ENCODE measurements around the gene ADAMTS9.

GRCh38 chr3:64676831-64677230, 11.0 kb downstream of the ADAMTS9 start:
- TF ChIP-seq, protein P1, sequence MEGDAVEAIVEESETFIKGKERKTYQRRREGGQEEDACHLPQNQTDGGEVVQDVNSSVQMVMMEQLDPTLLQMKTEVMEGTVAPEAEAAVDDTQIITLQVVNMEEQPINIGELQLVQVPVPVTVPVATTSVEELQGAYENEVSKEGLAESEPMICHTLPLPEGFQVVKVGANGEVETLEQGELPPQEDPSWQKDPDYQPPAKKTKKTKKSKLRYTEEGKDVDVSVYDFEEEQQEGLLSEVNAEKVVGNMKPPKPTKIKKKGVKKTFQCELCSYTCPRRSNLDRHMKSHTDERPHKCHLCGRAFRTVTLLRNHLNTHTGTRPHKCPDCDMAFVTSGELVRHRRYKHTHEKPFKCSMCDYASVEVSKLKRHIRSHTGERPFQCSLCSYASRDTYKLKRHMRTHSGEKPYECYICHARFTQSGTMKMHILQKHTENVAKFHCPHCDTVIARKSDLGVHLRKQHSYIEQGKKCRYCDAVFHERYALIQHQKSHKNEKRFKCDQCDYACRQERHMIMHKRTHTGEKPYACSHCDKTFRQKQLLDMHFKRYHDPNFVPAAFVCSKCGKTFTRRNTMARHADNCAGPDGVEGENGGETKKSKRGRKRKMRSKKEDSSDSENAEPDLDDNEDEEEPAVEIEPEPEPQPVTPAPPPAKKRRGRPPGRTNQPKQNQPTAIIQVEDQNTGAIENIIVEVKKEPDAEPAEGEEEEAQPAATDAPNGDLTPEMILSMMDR (IDR thresholded peaks at IDR 0.05; ENCODE audit: extremely low read depth in 1 of 2, insufficient read depth in 1 of 2, low read depth in 1 of 2, low read length in 2 of 2) = no peak
- TF ChIP-seq POLR2A (IDR thresholded peaks at IDR 0.05; ENCODE audit: low read depth, low read length) (no peak), POLR2AphosphoS5 (IDR thresholded peaks at IDR 0.05; ENCODE audit: insufficient read depth, low read depth, low read length) (no peak), EZH2 (IDR thresholded peaks at IDR 0.05; ENCODE audit: borderline replicate concordance, low read depth, low read length, severe bottlenecking) (no peak), JUN (IDR thresholded peaks at IDR 0.05; ENCODE audit: borderline replicate concordance, insufficient read depth, insufficient read length, low read depth) (no peak), MYC (IDR thresholded peaks at IDR 0.05; ENCODE audit: low read depth, low read length) (no peak), GATA2 (IDR thresholded peaks at IDR 0.05; ENCODE audit: insufficient read depth, insufficient read length, low read depth, low read length) (no peak), FOS (IDR thresholded peaks at IDR 0.05; ENCODE audit: borderline replicate concordance, insufficient read depth, low read length) (no peak)
- TF ChIP-seq, protein P2, sequence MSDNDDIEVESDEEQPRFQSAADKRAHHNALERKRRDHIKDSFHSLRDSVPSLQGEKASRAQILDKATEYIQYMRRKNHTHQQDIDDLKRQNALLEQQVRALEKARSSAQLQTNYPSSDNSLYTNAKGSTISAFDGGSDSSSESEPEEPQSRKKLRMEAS (IDR thresholded peaks at IDR 0.05; ENCODE audit: insufficient read depth, insufficient read length) = no peak
